Activated CD4-positive, alpha-beta T cell treated with anti-CD3 and anti-CD28 coated beads, Interleukin-2, amount 50 U/mL, for 4 hours (primary cell): ENCODE data around the gene ARHGAP25.

Source experiments
- DNase-seq, 2 experiments: peaks; one replicate each; pipeline ENCODE4 v3.0.0-alpha.2; 2020

ARHGAP25 gene

DNA sequence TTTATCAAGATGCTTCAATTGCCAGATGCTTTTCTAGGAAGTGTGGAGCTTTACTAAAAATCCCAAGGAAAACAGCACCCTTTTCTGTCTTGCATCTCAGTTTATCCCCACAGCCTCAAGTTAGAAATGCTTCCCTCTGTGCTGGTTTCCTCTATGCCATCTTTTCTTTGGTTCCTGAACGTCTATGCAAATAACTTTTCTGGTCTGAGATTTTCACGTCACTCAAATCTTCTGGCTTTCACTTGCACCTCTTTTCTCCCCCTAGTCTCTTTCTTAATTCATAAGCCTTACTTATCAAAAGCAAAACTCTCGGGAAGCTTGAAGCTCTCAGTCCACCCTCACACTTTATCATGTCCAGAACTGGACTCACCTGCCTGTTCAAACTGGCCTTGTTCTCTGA lies 33.9 kb downstream of the ARHGAP25 start:
- DNase-seq: no peak

DNA sequence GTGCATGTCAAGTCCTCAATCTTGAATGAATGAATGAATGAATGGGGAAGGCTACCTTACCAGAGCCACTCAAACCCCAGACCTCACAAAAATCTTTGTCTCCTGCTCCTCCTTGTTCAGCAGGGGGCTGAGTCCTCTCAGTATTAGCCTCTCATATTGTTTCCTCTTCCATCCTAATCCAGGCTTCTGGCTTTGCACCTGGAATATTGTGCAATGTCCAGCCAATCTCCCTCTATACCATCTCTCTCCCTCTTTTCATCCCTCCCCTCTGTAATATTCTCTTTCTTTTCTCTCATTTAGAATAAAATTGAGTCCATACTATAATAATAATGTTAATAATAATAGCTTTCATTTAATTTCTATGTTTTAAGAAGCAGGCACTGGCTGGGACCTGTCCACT lies 34.3 kb downstream of the ARHGAP25 start:
- DNase-seq: no peak

DNA sequence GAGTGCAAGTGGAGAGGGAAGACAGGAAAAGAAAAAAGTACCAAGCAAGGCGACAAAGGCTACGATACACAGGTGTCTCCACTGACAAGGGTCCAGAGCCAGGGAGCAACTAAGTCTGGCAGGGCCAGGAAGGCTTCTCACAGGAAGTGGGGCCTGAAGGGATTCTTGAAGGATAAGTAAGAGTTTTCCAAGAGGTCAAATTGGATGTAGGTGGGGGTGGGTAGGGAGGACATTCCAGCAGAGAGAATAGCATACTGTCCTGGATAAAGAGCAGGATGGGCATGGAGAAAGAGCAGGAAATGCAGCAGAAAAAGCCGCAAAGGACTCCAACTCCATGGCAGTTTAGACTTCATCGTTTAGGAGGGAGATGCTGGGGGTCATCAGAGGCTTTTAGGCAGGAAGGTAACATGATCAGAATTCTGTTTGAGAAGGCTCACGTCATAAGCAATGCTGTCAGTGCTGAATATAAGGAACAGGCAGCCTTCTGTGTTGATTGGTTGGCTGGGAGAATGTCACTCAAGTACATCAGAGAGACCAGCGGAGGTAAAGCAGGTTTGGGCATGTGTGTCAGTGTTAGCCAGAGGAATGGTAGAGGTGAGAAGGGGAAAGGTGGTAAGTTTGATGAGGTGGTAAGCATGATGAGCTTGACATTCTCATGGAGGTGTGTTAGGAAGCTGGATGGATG lies 35.1 kb downstream of the ARHGAP25 start:
- no peak for DNase-seq

DNA sequence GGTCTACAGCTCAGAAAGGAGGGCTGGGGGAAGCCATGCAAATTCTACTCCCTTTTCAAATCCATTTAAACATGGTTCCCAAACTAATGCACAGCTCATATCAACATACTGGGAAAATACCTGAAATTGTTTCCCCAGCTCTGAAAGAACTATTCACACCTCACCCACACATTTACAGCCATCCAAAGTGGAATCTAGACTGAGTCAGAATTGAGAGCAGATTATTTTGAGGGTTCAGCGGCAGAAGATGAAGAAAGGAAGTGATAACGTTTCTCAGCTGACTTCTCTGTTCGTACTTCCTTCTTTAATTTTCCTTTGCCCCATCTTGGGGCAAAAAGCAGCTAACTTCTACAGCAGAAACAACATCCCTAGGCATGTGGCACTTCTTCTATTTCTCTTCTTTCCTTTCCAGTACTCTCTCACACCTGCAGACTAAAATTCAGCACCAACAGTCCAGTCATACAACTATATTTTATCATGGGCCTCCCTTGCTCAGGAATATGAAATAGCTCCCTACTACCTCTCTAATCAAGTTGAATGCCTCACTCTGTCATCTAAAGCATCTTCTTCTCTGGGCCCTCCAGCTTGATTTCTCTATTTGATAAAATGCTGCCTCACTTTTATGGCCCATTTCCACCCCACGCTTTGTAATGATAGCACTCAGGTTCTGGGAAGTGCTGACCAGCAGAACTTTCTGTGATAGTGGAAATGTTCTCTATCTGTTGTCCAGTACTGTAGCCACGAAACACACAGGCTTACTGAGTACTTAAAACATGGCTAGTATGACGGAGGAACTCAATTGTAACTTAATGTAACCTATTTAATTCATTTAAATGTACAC lies 35.9 kb downstream of the ARHGAP25 start:
- no peak for DNase-seq

DNA sequence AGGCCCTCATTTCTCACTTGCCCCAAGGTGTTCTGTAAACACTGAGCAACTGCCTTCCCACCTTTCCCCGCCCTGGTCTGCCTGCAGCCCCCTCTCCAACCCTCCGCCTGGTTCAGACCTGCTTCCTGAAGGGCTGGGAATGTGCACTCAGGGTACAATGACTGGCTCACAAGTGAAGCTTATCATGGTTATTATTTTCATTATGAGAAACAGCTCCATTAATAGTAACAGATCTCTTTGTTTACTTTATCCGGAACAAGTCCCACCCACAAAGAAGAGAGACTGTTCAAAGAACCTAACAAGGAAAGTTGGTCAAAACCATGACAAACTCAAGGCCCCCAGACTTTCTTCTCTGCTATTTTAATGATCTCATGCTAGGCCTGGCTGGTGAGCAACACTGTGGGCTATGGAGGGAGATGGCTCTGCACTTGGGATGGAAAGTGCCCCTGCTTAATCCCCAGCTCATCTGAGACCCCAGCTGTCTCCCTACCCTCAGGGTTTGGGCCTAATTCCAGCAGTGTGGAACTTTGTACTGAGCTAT lies 36.7 kb downstream of the ARHGAP25 start:
- no peak for DNase-seq

GRCh38 chr2:68772109-68772508 lies 37.5 kb downstream of the ARHGAP25 start:
- no peak for DNase-seq

GRCh38 chr2:68774569-68775271 lies 40.1 kb downstream of the ARHGAP25 start:
- DNase-seq: peak; percentile 32 to 39

GRCh38 chr2:68775272-68775842 lies 40.7 kb downstream of the ARHGAP25 start:
- no peak for DNase-seq

- no peak for DNase-seq
Measured at GRCh38 chr2:68776124-68776523, 41.5 kb downstream of the ARHGAP25 start.

DNA sequence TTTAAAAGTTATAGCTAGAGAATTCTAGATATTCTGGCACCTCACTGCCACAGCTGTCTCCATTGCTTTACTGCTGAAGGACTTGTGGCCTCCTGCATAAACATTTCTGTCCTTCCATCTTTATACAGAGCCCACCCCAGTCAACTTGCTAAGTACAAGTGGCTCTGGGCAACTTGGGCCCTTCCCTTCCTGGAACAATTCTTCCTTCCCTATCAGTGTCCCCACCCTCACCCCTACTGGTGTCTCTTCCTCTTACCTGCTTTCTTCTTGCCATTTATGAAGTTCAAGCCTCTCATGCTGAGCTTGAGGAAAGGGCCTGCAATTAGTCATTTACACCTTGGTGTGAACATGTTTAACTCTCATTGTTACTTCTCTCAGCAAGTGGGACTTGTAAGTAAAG lies 45.0 kb downstream of the ARHGAP25 start:
- no peak for DNase-seq

DNA sequence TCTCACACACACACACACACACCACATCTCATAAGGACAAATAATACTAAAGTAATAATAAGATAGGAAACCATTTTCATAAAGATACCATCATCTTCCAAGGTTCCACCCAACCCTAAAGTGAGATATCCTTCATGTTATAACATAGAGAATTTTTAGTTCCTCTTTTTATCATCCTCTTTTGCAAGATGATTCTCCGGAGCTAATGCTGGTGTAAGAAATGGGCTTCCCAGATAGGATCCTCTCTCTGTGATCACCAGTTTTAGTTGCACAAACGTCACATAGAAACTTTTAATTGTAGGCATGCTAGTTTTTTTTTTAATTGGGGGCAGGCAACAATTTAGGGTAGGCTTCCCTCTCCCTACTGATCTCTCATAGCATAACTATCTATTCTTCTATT lies 49.6 kb downstream of the ARHGAP25 start:
- no peak for DNase-seq

DNA sequence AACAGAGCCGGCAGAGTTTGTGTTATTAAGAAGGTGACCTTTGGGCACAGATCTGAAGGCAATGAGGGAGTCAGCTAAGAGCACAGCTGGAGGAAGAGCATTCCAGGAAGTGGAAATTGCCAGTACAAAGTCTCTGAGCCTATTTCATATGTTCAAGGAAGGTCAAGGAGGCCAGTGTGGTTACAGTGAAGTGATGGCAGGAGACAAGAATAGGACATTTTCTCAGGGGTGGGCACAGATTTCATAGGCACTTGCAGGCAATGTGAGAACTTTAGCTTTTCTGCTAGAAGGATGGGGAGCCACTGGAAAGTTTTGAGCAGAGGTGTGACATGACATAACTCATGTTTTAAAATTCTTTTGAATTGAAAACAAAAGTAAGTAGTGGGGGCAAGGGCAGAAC lies 50.3 kb downstream of the ARHGAP25 start:
- DNase-seq: no peak

DNA sequence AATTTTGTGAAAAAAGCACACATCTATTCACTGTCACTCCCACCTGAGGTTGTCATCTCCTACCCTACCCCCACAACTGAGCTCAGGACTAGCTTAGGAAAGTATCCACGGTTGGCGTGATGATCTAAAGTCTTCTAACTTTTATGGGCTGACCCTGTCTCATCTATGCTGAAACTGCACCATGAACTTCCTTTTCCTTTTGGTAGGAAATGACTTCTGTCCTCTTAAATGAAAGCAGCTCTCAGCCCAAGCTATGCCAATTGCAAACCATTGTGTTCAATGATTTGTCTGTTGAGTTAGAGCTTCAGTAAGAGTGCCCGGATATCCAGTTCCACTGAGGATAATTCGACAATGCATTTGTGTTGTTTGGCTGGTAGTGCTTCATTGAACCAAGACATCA lies 52.7 kb downstream of the ARHGAP25 start:
- no peak for DNase-seq

DNA sequence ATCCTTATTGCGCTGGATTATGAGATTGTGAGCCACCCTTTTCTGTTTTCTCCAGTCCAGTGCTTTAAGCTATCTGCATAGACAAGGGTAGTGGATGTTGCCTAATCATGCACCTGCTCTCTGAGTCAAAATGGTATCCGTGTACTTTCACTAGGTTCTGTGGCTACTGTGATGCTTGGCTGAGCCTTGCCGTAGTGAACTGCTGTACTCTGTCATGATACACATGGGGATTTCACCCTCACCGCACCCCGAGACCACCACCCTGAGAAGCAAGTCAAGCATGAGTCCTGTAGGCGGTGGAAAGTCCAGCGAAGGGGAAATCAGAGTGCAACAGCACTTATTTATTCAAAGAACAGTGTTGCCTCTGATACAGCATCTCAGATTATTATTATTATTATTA lies 55.0 kb downstream of the ARHGAP25 start:
- DNase-seq: no peak

GRCh38 chr2:68790600-68790999 lies 56.0 kb downstream of the ARHGAP25 start:
- no peak for DNase-seq

DNA sequence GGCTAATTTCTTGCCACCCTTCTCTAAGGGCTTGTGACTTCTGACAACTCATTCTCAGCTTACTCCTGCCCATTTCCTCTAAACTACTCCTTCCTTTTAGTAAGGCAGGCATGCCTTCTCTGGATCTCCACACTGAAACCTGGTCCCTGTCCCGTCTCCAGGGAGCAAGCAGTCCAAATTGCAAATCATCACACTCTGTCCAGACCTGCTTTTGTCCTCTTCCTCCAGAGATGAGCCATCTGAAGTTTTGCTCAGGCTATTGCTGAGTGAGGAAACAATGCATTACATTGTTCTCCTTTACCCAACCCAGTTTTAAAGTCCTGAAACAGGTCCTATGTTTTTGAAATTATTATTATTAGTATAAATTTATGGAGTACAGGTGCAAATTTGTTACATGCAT lies 57.3 kb downstream of the ARHGAP25 start:
- DNase-seq: no peak

DNA sequence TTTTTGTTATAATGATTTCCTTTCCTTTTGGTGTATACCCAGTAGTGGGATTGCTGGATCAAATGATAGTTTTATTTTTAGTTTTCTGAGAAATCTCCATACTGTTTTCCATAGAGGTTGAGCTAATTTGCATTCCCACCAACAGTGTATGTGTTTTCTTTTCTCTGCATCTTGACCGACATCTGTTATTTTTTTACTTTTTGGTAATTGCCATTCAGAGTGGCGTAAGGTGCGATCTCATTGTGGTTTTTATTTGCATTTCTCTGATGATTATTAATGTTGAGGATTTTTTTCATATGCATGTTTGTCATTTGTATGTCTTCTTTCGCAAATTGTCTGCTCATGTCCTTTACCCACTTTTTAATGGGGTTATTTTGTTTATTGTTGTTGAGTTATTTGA lies 58.1 kb downstream of the ARHGAP25 start:
- DNase-seq: no peak

DNA sequence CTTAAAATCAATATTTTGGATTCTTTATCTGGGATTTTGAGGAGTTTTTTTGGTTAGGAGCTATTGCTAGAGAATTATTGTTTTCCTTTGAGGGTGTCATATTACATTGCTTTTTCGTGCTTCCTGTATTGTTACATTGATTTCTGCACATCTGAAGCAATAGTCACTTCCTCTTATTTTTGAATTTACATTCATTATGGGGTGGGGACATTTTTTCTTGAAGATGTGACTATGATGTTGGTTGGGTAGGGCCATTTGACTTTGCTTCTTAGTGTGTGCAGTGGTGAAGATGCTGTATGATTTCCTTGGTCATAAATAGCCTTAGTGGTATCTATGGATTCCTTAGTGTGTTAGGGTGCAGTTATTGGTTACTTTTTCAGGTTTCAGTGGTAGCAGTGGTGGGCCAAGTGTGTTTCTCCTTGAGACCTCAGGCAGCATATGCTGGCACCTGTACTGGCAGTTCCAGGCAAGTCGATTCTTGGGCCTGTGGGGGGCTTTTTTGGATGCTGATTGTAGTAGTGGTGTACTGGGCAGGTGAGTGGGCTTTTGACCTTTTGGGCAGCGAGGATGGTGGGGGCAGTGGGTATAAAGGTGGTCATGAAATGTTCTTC lies 61.8 kb downstream of the ARHGAP25 start:
- DNase-seq: no peak

GRCh38 chr2:68798569-68798968 lies 64.0 kb downstream of the ARHGAP25 start:
- no peak for DNase-seq

- no peak for DNase-seq
Measured at GRCh38 chr2:68799140-68800026, 64.8 kb downstream of the ARHGAP25 start.

DNA sequence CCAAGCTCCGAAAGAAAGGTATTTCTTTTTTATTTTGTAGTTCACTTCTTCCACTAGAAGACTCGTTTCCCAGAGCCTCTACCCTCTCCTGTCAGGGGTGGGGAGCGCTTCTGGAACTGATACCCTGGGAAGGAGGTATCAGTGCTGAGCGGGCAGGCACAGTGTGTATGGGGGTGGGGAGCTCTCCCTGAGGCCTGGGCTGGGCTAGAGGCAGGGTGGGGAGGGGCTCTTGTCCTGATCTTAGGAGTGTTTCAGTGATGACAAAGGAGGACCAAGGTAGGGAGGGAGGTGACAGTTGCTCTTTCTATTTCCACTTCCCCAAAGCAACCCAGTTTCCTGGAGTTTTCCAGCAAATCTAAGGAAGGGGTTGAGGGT lies 65.4 kb downstream of the ARHGAP25 start:
- no peak for DNase-seq

- no peak for DNase-seq
Measured at GRCh38 chr2:68800517-68800916, 65.9 kb downstream of the ARHGAP25 start.
